WI38 (cell line): Measurements from ENCODE around the gene RHBDD3.

Experiments used
- H3K4me3 ChIP-seq: 2 replicates; pipeline ENCODE4 v1.5.1; 2011; ENCODE audit warnings: low read depth, mild to moderate bottlenecking, control low read depth, low read length
- CTCF ChIP-seq: IDR thresholded peaks from 2 replicates; pipeline ENCODE4 v1.5.1; 2012; ENCODE audit warnings: low read depth, mild to moderate bottlenecking, control low read depth, low read length

RHBDD3 gene

GRCh38 chr22:29212743-29213142, 55.0 kb downstream of the RHBDD3 start:
- no peak overlapping the region for H3K4me3 ChIP-seq
- no peak for TF ChIP-seq CTCF

GRCh38 chr22:29211466-29211865, 56.3 kb downstream of the RHBDD3 start:
- H3K4me3 ChIP-seq, result no peak overlapping the region
- no peak for TF ChIP-seq CTCF

- no peak overlapping the region for H3K4me3 ChIP-seq
- TF ChIP-seq CTCF, result no peak
These were observed 56.7 kb downstream of the RHBDD3 start for GRCh38 chr22:29211066-29211465.
